NCI-H2196 (cell line): Measurements from ENCODE around the gene LMNTD1.

Experiments
- DNase-seq: peaks from one replicate; lab custom pipeline; 2025; ENCODE audit not compliant: unreplicated experiment; lab: John Stamatoyannopoulos, UW

LMNTD1 gene

GRCh38 chr12:25556153-25556552, 3.1 kb upstream of the LMNTD1 start:
- DNase-seq, result no peak

GRCh38 chr12:25552681-25553080, 402 bp downstream of the LMNTD1 start:
- DNase-seq, result no peak

DNA sequence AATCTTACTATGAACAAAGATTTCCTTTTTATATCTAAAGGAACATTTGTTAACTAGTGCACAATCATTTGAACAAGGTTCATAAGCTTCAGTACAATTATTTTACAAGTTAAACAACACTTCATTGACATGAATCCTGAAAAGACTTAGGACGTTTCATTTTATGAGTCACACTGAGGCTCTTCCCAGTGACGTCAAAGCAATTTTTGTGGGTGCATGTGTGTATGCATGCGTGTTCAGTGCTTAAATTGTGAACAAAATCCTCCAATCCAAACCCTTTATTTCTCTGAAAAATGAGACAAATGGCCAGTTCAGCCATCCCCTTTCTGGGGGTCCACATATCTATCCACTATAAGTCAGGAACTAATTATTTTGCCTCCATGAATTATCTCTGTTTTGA, 2.9 kb downstream of the LMNTD1 start:
- no peak for DNase-seq

DNA sequence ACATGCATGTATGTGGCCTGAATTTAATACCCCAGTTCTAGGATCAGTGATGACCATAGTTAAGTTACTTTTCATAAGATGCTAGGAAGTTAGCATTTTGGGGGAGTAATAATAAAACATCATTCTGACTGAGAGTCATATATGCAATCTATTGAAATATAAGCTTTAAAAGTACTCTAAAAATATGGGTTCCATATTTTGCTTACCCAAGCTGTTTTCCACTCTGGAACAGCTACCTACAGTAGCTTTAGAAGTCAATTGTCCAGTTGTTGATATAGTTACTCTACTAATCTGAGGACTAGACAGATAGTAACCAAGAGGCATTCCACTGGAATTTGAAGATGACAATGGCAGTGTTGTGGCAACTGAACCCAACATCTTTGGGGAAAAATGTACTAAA, 4.0 kb downstream of the LMNTD1 start:
- no peak for DNase-seq

GRCh38 chr12:25546318-25546717, 6.8 kb downstream of the LMNTD1 start:
- no peak for DNase-seq

GRCh38 chr12:25533150-25533549, 19.9 kb downstream of the LMNTD1 start:
- DNase-seq, result no peak

DNA sequence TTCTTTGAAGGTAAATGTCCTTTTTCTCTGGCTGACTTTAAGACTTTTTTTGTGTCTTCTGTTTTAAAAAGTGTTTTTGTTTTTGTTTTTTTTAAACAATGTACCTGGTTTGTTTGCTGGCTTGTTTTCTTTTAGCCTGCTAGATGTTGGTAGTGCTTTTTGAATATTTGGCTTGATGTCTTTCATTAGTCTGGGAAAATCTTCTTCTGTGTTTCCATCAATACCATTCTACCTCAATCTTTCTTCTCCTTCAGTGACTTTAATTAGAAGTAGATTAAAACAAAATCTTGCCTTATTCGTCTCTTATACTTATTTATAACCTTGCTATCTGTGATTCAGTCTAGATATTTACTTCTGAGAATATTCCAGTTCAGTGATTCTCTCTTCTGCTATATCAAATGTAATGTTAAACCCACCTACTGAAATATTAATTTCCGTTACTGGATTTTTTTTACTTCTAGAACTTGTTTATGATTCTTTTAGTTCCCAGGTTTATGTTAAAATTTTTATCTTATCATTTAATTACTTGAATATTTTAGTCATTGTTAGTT, 21.5 kb downstream of the LMNTD1 start:
- DNase-seq, result no peak

DNA sequence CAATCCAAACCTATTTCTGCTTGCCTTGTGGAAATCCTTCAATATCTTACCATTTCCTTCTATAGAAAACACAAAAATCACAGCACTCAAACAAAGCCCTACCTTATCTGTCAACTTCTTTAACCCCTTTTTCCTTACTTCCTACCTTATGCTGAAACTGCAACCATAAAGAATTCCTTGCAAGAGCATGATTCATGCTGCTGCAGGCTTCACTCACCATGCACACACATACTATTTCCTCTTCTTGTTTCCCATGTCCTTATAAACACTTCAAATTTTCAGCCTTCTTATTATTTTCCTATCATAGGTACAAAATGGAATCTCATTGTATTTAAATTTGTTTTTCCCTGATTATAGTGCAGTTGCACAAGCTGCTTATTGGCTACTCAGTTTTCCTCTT, 23.3 kb downstream of the LMNTD1 start:
- no peak for DNase-seq

DNA sequence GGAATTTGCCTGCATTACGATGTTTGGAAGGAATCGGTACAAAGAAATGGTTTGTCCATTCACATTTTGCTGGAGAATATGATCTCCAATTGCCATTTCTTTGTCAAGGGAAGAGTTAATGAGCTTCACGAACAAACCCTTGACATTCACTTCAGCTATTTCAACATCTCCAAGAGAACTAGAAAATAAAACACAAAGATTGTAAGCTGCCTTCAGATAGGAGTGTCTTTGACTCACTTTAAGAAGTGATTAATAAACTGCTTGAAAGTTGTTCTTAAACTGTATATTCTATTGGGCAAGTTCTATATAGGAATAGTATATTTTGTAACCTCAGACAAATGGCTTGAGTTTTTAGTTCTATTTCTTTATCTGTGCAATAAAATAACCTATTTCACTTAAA, 26.3 kb downstream of the LMNTD1 start:
- DNase-seq, result no peak

GRCh38 chr12:25524366-25524765, 28.7 kb downstream of the LMNTD1 start:
- no peak for DNase-seq

DNA sequence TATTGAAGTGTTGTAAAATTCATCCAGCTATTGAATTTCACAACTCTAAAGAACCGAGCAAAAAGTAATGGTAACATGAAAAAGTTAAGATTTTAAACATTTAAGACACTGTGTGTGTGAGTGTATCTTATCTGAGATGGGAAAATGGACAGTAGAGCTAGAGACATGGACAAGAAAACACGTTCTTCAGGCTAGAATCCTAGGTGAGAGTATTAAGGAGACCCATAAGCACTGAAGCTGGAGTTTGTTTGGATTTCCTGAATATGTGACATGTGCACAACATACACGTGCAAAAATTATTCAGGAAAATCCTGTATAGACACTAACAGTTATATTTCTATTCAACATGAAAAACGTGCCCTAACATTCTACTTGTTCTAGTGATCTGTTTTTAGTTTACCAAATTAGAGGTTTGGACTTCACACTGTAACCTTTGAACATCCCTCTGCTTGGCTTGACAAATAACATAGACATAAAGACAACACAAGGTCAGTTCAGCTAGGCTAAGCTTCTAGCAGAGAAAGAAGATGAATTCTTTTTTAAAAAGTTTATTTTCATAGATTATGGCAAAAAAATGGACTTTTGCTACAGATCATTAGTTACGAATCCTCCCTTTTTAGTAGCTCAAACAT, 31.3 kb downstream of the LMNTD1 start:
- no peak for DNase-seq

GRCh38 chr12:25518512-25518911, 34.6 kb downstream of the LMNTD1 start:
- DNase-seq, result no peak

DNA sequence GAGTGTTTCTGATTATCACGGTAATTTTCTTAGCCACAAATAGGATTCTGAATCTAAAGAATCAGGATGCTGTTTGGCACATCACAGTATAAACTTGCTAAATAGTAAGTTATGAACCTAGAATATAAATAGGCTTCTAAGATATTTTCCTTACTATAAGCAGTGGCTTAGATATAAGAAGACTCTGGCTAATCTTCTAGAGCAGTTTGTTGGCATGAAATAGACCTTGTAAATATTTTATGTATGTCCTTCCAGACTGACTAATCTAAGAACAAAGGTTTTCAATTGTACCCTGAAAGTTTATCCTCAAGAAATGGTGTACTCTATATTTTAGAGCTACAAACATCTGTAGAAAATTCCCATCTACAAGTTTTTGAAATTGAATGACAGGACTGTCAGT, 48.3 kb downstream of the LMNTD1 start:
- DNase-seq, result no peak

GRCh38 chr12:25503666-25504065, 49.4 kb downstream of the LMNTD1 start:
- no peak for DNase-seq

DNA sequence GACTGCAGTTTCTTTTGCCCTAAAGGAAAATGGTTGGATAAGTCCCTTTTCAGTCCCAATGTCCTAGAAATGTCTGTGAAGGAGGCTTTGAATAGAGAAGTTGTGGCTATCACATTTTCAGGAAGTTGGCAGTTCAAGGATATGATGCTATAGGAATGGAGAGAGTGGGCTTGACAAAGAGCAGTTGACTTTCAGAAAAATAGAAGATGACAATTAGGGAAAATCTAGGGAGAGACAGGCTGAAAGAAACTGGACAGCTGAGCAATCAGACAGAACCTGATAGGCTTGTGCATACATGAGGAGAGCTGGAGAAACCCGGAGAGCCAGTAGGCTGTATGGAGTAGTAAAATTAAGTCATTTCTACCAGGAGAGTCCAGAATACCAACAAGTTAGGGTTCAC, 50.5 kb downstream of the LMNTD1 start:
- DNase-seq, result no peak

DNA sequence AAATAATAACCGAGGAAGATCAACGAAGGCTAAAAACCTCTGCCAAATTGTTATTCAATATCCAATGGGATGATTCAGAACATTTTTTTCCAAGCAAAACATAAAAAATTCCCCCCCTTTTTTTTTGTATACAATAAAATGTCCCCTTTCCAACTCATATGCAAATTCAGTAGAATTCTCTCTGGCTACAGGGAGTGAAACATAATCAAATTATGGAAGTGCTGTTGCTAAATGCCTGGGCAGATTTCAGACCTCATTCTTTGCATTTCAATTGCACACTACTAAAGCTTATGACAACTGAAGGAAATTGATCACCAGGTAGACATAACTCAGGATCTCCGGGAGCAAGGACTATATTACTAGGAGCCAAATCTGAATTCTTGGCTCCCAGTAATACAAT, 51.0 kb downstream of the LMNTD1 start:
- DNase-seq, result no peak

GRCh38 chr12:25501549-25501948, 51.5 kb downstream of the LMNTD1 start:
- no peak for DNase-seq

DNA sequence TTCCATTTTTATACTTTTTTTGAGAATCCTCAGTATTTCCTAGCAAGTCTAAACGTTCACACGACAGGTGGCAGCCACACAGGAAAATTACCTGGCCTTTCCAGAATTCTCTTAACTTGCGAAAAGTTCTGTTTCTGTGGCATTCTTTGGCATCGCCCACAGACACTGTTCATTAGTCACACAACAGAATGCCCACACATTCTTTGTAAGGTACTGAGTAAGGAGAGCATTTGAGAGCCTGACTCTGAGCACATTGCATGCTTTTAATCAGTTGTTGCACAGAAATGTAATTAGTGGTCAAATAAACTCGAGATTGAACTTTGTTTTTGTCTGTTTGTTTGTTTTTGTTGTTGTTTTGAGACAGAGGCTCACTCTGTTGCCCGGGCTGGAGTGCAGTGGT, 52.4 kb downstream of the LMNTD1 start:
- DNase-seq, result no peak

DNA sequence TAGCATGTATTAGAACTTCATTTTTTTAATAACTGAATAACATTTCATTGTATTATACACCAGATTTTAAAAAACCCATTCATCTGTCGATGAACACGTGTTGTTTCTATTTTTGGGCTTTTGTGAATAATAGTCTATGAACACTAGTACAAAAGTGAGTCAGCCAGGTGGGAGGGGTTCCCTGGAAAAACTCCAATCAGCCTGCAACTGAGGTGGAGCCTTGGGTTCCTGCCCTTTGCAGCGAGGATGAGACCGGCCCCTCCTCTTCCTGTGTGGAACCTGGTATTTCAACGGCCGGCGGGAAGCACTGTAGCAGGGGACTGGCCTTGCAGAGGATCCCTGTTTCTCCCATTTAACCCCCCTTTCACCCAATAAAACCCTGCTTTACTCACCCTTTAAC, 56.1 kb downstream of the LMNTD1 start:
- no peak for DNase-seq

GRCh38 chr12:25496098-25496587, 56.9 kb downstream of the LMNTD1 start:
- DNase-seq, result no peak

DNA sequence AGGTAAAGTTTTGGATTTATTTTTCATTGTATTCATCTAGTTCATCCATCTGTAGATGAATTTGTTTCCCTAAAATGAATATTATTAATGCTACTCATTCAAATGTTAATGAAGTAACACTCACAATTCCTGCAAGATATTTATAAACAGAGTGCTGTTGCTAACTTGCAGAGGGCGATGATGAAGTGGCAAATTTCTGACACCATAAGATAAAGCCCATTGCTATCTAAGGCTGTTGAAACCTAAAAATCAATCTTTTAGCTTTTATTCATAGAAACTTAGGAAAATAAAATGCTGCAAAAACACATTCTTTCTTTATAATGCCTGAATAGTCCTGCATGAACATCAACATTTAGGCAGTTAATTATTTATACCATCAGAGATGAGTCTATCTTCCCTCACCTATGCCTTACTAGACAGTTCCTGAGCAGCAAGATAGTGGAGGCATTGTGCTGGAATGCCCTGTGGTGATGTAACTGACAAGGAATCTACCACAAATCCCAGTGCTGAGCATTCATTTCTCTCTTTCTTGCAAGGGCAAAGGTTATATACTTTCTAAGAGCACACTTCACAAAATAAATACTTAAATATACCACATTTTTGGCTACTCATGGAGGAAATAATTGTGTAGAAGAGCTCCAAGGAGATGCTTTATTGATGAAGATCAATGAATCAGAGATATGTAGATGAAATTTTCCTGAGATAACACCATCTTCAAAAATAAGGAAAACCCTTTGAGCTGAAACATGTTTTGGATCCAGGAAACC, 57.6 kb downstream of the LMNTD1 start:
- no peak for DNase-seq

DNA sequence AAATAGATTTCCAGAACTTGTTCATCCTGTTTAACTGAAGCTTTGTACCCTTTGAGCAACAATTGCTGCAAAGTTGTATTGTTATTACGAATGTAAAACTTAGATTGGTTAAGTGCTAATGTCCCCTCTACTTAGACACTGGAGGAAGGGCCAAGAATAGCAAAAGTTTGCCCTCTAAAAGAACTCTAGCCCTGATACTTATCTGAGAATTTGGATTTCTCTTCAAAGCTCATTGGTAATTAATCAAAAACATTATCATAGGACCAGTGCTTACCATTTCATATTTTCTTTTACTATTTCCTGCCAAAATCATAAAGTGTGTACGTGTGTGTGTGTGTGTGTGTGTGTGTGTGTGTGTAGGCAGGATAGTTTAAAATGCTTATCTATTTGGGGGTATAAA, 58.2 kb downstream of the LMNTD1 start:
- DNase-seq, result no peak
